Tibial nerve (tissue), 4 donors: ENCODE measurements around the gene KDELR3. TPM values are rescaled to one million over a fixed set of nuclear protein-coding genes. Genes with fewer than 3 reads are reported as not detected.

Experiments
- DNase-seq, 2 donors: peaks; one replicate each; pipeline ENCODE4 v3.0.0-alpha.2; 2019; ENCODE audit warnings: low spot score in 2 of 2
- H3K27ac ChIP-seq, 4 donors: fragments of 200-600 bp; sonication (generic) in 3 of 4; one replicate each; pipeline ENCODE4 v1.5.1; 2017 to 2019; ENCODE audit warnings: mild to moderate bottlenecking in 1 of 4
- H3K27me3 ChIP-seq, 2 donors: fragments of 200-600 bp; sonication (generic) in 1 of 2; one replicate each; pipeline versions ENCODE4 v1.5.1 to v1.6.0; 2017 to 2019
- H3K36me3 ChIP-seq, 3 donors: fragments of 200-600 bp; sonication (generic); one replicate each; pipeline ENCODE4 v1.5.1; 2018 to 2019
- H3K4me1 ChIP-seq, 4 donors: fragments of 200-600 bp; sonication (generic) in 3 of 4; one replicate each; pipeline ENCODE4 v1.5.1; 2017 to 2019
- H3K4me3 ChIP-seq, 4 donors: fragments of 200-600 bp; sonication (generic) in 3 of 4; one replicate each; pipeline ENCODE4 v1.5.1; 2017 to 2019; ENCODE audit warnings: mild to moderate bottlenecking in 1 of 4, moderate library complexity in 1 of 4
- H3K9me3 ChIP-seq, 4 donors: fragments of 200-600 bp; sonication (generic) in 3 of 4; one replicate each; pipeline ENCODE4 v1.5.1; 2017 to 2019
- CTCF ChIP-seq, 5 experiments: fragments of 200-600 bp in 3 of 5; fragments of 450-650 bp in 2 of 5; sonication (generic) in 3 of 5; IDR thresholded peaks; one replicate each; pipeline ENCODE4 v1.5.1; 2016 to 2019; ENCODE audit warnings: antibody characterized with exemption in 5 of 5, mild to moderate bottlenecking in 3 of 5, moderate library complexity in 2 of 5
- EP300 ChIP-seq, 2 donors: sonication (generic); formaldehyde crosslinking; IDR thresholded peaks; one replicate each; pipeline ENCODE4 v1.6.1; 2017; ENCODE audit warnings: antibody characterized with exemption in 2 of 2, mild to moderate bottlenecking in 1 of 2
- POLR2A ChIP-seq, 2 donors: fragments of 450-650 bp; IDR thresholded peaks; one replicate each; pipeline ENCODE4 v1.6.1; 2017; ENCODE audit warnings: antibody characterized with exemption in 2 of 2, mild to moderate bottlenecking in 2 of 2, moderate library complexity in 2 of 2
- whole genome bisulfite sequencing, 2 donors: methylation state at CpG; one replicate each; pipeline ENCODE4 v1.1.5; 2018; 5-methylcytosine and 5-hydroxymethylcytosine counted together
- total RNA-seq, 4 donors: library from RNA; depleted of rRNA; stranded (reverse); fragments of >200 nt; gene quantifications; one replicate each; pipeline ENCODE4 v1.1.0, GENCODE V29; 2016

The KDELR3 gene
- total RNA-seq, 4 donors from 2014 or later, result 6.1 to 18.0 (median 10.6) TPM

- TF ChIP-seq POLR2A (IDR thresholded peaks at IDR 0.05), result no peak
- TF ChIP-seq EP300 (IDR thresholded peaks at IDR 0.05), result no peak
- no peak for TF ChIP-seq CTCF (IDR thresholded peaks at IDR 0.05)
- Histone ChIP-seq H3K36me3 (no peaks in the 10 kb centered on the region), H3K9me3 (no peaks in the 10 kb centered on the region), H3K4me1 (no peaks in the 10 kb centered on the region), H3K4me3 (no peak overlapping the region), H3K27me3 (no peaks in the 10 kb centered on the region), H3K27ac (no peak overlapping the region)
- no peak for DNase-seq
- WGBS, 2 donors, result 86 to 96% methylated on average over 4 of the region's 4 CpGs
Observed at GRCh38 chr22:38518620-38519019, 50.7 kb downstream of the KDELR3 start.

- Histone ChIP-seq H3K36me3 (no peaks in the 10 kb centered on the region), H3K9me3 (no peaks in the 10 kb centered on the region), H3K4me3 (no peak overlapping the region), H3K27me3 (no peaks in the 10 kb centered on the region), H3K27ac (no peak overlapping the region), H3K4me1 (no peaks in the 10 kb centered on the region)
- WGBS, 2 donors, result 97 to 100% methylated on average over 2 of the region's 2 CpGs
- TF ChIP-seq EP300 (IDR thresholded peaks at IDR 0.05), result no peak
- no peak for TF ChIP-seq POLR2A (IDR thresholded peaks at IDR 0.05)
- no peak for TF ChIP-seq CTCF (IDR thresholded peaks at IDR 0.05)
- no peak for DNase-seq
Observed at GRCh38 chr22:38519453-38520250, 51.8 kb downstream of the KDELR3 start.

GRCh38 chr22:38523029-38523428, 55.1 kb downstream of the KDELR3 start:
- no peak overlapping the region for H3K27ac ChIP-seq
- H3K4me1 ChIP-seq, result no peaks in the 10 kb centered on the region
- no peak overlapping the region for H3K4me3 ChIP-seq
- no peak for TF ChIP-seq POLR2A (IDR thresholded peaks at IDR 0.05)
- TF ChIP-seq CTCF (IDR thresholded peaks at IDR 0.05), result no peak
- no peaks in the 10 kb centered on the region for H3K9me3 ChIP-seq
- no peaks in the 10 kb centered on the region for H3K27me3 ChIP-seq
- no peak for DNase-seq
- 86 to 90% methylated on average over 3 of the region's 3 CpGs for WGBS, 2 donors
- H3K36me3 ChIP-seq, result no peaks in the 10 kb centered on the region

DNA sequence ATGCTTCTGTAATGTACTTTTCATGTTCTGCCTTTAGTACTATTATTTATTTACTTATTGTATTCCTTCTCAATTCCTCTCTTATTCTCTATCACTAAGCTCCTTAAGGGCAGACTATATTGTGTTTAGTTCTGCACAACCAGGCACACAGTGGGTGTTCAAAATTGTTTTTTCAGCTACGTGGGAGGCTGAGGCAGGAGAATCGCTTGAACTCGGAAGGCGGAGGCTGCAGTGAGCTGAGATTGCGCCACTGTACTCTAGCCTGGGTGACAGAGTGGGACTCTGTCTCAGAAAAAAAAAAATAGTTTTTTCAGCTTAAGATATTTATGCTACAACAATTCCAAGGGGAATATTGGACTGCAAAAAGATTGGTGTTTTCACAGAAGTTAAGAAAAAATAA, 55.6 kb downstream of the KDELR3 start:
- TF ChIP-seq CTCF (IDR thresholded peaks at IDR 0.05), result no peak
- TF ChIP-seq EP300 (IDR thresholded peaks at IDR 0.05), result peak in 1 of 2 donors; percentile 54
- no peak for TF ChIP-seq POLR2A (IDR thresholded peaks at IDR 0.05)
- WGBS, 2 donors, result 71 to 79% methylated on average over 5 of the region's 5 CpGs
- Histone ChIP-seq H3K9me3 (no peaks in the 10 kb centered on the region), H3K36me3 (no peaks in the 10 kb centered on the region), H3K4me1 (no peaks in the 10 kb centered on the region), H3K27me3 (no peaks in the 10 kb centered on the region), H3K4me3 (no peak overlapping the region), H3K27ac (no peak overlapping the region)
- no peak for DNase-seq

DNA sequence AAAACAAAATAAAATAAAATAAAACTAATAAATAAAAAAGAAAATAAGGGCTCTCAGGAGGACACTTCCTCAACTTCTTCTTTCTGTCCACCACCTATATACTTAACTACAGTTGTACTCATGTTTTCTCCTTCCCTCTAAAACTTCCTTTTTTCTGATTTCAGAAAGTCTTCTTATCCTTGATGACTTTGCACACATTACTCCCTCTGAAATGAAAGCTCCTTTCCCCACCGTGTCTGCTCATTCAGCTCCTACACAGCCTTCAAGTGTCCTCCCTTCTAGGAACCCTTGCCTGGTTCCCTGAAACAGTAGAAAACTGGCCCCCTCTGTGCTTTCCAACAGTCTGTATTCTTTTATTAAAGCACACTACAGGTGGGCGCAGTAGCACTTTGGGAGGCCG, 56.5 kb downstream of the KDELR3 start:
- Histone ChIP-seq H3K4me3 (no peak overlapping the region), H3K4me1 (no peaks in the 10 kb centered on the region)
- WGBS, 2 donors, result 78 to 83% methylated on average over 3 of the region's 3 CpGs

More for the DNA sequence above, 56.5 kb downstream of the KDELR3 start:
- no peaks in the 10 kb centered on the region for H3K9me3 ChIP-seq
- H3K36me3 ChIP-seq, result no peaks in the 10 kb centered on the region
- no peak overlapping the region for H3K27ac ChIP-seq
- no peaks in the 10 kb centered on the region for H3K27me3 ChIP-seq
- DNase-seq, result no peak
- TF ChIP-seq EP300 (IDR thresholded peaks at IDR 0.05) (no peak), CTCF (IDR thresholded peaks at IDR 0.05) (no peak), POLR2A (IDR thresholded peaks at IDR 0.05) (no peak)
